ENCODE measurements around the gene TTC32.

GRCh38 chr2:19885791-19886190, 16.0 kb downstream of the TTC32 start:
- TF ChIP-seq POLR2A (IDR thresholded peaks at IDR 0.05) (no peak), CTCF (IDR thresholded peaks at IDR 0.05) (no peak)
